Measurements from ENCODE around the gene TAB2.
"Not testable (repeated sequence)": the region's sequence is repeated elsewhere in the genome, so short reads cannot be mapped to it uniquely, and the experiment has no call there.

Gene TAB2

DNA sequence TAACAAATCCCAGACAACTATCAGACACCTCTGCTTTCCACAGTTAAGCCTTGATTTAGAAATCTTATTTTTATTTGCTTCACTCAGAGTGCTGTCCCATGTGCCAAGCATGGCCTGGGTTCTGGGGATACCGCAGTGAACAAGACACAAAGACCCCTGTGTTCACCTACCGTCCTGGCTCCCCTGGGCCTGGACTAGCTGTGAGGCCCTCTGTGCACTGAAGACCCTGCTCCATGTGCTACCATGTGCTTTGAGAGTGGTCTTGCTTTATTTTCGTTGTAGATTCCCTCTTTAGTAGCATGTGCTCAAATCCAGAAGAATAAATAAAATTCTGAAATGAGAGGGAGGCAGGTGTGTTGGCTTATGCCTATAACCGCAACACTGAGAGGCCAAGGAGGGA lies 105.1 kb downstream of the TAB2 start:
- no peak for DNase-seq

- no peak for DNase-seq
Measured at GRCh38 chr6:149423964-149424440, 106.5 kb downstream of the TAB2 start.

GRCh38 chr6:149425224-149425623 lies 107.7 kb downstream of the TAB2 start:
- DNase-seq: no peak

DNA sequence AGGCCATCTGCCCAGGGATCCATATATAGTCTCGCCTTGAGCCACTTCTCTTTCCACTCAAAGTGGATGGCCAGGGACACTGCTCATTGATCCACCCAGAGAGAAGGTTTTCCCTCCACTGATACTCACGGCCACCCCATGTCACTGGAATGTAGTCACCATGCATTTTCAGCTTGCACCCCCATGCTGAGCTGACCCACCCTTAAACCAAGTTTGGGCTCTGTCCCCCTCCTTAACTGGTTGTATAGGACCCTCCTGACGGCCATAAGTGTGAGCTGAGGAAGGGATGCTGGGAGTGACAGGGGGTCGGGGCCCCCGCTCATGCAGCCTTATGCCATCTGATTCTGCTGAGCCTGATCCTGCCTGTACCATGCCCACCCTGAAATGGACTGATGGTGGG lies 108.2 kb downstream of the TAB2 start:
- no peak for DNase-seq

DNA sequence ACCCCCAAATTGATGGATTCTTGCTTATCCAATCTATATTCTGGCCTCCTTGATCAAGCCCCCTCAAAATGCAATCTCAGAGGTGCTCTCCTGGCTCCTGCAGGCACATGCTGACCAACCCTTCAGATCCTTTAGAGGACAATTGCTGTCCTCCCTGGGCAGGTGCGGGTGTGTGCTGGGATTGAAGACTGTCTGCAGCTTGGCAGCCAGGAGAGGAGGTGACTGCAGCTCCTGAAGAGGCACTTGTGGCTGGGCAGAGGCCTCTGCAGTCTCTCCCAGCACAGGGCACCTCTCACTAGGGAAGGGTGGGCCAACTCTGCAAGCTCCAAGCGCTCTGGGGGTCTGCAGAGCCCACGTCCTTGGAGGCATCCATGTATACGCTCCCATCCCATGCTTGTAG lies 111.1 kb downstream of the TAB2 start:
- DNase-seq: no peak

- no peak for DNase-seq
Measured at GRCh38 chr6:149429427-149430360, 112.2 kb downstream of the TAB2 start.

GRCh38 chr6:149431905-149432775 lies 114.6 kb downstream of the TAB2 start:
- peak; percentile 83 for DNase-seq

GRCh38 chr6:149433405-149433804 lies 115.9 kb downstream of the TAB2 start:
- no peak for DNase-seq

GRCh38 chr6:149433881-149434280 lies 116.4 kb downstream of the TAB2 start:
- DNase-seq: no peak

- DNase-seq: no peak
Measured at GRCh38 chr6:149435919-149436586, 118.5 kb downstream of the TAB2 start.

DNA sequence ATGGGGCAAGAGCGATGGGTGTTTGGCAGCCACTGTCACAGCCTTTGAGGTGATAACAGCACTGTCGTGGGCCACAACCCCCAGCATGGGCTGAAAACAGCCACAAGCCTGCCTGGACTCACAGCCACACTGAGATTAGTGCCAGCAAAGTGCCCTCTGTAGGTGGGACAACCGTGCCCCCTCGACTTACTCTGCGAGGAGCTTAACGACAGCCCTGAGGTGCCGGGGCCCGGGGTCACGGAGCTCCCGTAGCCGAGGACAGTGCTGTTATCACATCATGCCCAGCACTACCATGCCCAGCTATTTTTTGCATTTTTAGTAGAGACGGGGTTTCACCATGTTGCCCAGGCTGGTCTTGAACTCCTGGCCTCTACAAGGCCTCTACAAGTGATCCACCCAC lies 119.1 kb downstream of the TAB2 start:
- no peak for DNase-seq

- no peak for DNase-seq
Measured at GRCh38 chr6:149437212-149437611, 119.7 kb downstream of the TAB2 start.

- DNase-seq: no peak
Measured at GRCh38 chr6:149438855-149439254, 121.3 kb downstream of the TAB2 start.

DNA sequence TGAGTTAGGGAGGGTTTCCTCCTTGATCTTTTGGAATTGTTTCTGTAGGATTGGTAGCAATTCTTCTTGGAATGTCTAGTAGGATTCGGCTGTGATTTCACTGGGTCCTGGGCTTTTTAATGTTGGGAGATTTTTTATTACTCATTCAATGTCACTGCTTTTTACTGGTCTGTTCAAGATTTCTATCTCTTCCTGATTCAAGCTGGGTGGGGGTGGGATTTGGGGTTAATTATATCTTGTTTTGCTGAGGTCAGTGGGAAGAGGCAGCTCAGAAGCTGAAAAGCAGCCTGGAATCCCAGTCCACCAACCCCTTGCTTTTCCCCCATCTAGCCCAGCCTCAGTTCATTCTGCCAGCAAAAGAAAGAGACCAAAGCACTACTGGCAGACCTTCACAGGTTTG lies 122.1 kb downstream of the TAB2 start:
- DNase-seq: no peak

DNA sequence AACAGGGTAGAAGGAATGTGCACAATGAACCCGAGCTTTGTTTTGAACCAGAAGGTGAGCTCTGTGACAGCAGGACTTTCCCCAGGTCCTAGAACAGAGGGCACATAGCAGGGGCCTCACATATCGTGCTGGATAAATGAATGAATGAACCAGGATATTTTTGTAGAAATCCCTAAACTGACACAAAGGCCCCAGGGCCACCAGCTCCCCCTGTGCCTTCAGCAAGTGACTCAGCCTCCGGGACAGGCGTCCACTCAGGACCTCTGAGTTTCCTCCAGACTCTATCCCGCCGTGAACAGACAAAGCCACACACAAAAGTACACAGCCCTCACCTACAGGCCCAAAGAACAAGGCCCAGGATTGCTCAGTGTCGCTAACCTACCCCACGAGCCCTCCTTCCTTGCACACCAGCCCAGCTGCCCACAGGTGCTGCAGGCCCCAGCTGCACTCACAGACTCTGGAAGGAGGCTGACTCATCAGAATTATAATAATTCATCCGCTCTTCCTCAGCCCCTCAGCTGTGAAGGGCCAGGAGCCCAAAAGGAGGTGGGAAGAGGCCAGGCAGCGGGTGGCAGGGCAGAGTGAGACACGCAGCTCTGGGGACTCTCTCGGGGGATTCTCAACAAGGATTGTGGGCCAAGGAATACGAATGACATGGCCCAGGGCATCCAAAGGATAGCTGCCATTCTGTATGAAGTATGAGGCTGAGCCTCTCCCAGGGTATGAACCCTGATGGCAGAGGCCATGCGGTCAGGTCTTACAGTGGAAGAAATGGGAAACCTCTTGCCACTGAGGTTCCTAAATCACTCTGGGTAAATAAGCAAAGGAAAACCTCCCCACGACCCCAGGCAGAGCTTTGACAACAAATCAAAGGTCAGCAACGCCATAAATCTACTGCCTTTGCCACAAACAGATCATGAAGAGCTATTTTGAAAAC lies 123.5 kb downstream of the TAB2 start:
- DNase-seq: no peak

DNA sequence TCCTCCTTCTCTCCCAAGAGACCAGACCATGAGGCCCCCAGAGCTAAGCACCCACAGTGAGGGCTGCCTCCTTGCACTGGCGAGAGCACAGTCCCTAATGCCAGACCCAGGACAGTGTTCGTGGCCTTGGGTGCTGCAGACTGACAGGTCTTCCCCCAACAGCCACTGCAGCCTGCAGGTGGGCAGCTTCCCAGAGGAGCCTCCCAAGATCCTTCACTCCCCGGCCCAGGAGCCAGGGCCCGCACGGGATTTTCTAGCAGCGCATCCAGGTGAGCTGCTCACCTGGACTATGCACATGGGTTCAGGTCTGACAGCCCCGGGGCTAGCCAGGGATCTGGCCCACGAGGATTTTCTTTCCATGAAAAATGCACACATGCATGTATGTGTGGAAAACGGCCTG lies 124.2 kb downstream of the TAB2 start:
- DNase-seq: no peak

- no peak for DNase-seq
Measured at GRCh38 chr6:149443411-149444181, 126.1 kb downstream of the TAB2 start.

DNA sequence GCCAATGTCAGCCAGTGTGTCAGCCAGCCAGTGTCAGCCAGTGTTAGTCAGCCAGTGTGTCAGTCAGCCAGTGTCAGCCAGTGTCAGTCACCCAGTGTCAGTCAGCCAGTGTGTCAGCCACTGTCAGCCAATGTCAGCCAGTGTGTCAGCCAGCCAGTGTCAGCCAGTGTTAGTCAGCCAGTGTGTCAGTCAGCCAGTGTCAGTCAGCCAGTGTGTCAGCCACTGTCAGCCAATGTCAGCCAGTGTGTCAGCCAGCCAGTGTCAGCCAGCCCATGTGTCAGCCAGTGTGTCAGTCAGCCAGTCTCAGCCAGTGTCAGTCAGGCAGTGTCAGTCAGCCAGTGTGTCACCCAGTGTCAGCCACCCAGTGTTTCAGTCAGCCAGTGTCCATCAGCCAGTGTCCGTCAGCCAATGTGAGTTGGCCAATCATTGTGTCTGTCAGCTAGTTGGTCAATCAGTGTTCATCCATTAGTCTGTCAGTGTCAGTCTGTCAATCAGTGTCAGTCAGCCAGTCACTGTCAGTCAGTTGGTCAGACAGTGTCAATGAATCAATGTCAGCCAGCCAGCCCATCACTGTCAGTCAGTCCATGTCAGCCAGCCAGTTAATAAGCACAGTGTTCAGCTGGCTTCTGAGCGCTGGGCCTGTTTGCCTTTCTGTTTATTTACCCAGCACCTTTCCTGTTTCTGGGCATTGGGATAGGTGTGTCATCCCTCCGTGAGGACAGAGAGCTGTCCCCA lies 127.0 kb downstream of the TAB2 start:
- not testable (repeated sequence) for DNase-seq

DNA sequence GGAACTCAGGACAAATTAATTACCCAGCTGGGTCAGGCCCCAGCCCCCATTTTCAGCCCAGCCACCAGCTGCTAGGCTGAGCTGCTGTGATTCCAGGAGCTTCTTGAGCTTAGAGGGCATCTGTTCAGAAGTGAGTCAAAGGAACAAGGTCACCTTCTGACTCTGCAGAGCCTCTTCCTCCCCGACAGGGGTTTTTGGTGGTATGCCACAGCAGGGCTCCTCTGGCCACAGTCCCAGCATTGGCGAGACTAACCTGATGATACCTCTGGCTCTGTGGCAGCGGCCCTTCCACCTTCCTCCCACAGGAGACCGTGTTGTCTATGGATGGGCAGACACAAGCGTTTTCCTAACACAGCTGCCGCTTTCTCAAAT lies 127.6 kb downstream of the TAB2 start:
- no peak for DNase-seq

DNA sequence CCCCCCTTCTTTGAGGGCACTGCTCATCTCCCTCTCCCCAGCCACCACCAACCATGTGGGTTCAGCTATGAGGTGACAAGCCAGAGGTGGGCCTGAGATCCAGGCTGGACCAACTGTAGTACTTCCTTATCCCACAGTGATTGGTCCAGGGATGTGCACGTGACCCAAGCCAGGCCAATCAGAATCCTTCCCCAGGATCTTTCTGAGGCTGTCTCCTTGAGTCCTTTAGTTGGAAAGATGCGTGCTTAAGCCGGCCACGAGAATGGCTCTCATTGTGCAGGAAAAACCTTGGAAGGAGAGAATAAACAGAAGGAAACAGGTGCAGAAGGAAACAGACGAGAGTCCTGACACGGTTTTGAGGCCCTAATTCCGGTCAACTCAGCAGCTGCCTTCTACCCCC lies 128.1 kb downstream of the TAB2 start:
- DNase-seq: no peak
